ENCODE data around the gene TTC28. TPM values are rescaled to one million over a fixed set of nuclear protein-coding genes. Genes with fewer than 3 reads are reported as not detected.

TTC28 gene
- polyA plus RNA-seq, 5 donors: 27.1 to 42.4 (median 37.1) TPM

- DNase-seq: no peak
These were observed 687.1 kb downstream of the TTC28 start for GRCh38 chr22:27992294-27993165.

DNA sequence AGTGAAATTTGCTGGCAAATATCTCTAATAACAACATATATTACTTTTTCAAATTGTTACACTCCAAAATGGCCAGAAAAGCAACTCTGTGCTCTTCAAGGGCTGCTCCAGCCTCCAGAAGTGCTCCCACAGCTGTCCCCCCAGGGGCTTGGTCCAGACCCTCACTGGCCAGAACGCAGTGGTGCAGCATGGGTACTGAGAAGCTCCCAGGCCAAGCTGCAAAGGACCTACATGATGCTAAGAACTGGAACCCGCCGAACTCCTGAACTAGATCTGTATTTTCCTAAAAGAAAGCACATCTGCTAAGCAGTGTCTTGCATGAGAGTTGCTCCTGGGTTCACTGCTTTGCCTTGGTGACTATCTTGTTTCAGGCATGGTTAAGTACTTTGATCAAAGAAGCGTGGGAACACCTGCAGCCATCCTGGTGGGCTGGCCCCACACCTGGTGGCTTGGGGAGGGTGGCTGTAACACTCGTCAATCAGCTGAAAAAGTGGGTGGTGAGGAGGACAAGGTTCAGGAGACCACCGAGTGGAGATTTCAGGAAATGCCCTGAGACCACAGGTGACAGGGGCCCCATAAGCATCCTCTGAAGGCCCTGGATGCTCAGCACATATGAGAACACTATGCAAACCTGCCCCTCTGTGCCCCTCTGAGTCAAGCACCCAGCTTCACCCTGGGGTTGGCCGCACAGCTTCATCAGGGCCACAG lies 687.9 kb downstream of the TTC28 start:
- DNase-seq: no peak

DNA sequence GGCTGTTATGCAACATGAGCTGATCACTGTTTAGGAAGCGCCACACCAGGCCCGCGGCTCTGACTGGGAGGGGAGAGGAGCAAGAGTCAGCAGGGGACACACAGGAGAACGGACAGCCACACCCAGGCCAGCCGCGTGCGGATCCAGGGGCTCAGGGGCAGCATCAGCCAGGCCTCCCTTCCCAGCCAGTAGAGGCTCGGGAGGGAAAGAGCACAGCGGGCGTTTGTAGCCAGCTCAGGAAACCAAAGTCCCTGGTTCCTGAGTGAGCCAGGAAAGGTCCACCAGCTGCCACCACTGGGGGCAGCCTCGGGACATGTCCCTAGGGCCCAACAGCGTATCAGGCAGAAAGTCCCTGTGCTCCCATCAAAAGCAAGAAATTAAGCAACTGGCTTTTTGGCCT lies 688.8 kb downstream of the TTC28 start:
- peak in 1 of 2 donors; percentile 6 for DNase-seq

GRCh38 chr22:27990451-27990840 lies 689.2 kb downstream of the TTC28 start:
- no peak for DNase-seq

GRCh38 chr22:27989758-27990450 lies 689.7 kb downstream of the TTC28 start:
- no peak for DNase-seq

GRCh38 chr22:27988704-27989103 lies 690.9 kb downstream of the TTC28 start:
- no peak for DNase-seq

- no peak for DNase-seq
These were observed 692.1 kb downstream of the TTC28 start for GRCh38 chr22:27987557-27987956.

- no peak for DNase-seq
These were observed 692.7 kb downstream of the TTC28 start for GRCh38 chr22:27986937-27987336.

- no peak for DNase-seq
These were observed 693.2 kb downstream of the TTC28 start for GRCh38 chr22:27986459-27986858.

DNA sequence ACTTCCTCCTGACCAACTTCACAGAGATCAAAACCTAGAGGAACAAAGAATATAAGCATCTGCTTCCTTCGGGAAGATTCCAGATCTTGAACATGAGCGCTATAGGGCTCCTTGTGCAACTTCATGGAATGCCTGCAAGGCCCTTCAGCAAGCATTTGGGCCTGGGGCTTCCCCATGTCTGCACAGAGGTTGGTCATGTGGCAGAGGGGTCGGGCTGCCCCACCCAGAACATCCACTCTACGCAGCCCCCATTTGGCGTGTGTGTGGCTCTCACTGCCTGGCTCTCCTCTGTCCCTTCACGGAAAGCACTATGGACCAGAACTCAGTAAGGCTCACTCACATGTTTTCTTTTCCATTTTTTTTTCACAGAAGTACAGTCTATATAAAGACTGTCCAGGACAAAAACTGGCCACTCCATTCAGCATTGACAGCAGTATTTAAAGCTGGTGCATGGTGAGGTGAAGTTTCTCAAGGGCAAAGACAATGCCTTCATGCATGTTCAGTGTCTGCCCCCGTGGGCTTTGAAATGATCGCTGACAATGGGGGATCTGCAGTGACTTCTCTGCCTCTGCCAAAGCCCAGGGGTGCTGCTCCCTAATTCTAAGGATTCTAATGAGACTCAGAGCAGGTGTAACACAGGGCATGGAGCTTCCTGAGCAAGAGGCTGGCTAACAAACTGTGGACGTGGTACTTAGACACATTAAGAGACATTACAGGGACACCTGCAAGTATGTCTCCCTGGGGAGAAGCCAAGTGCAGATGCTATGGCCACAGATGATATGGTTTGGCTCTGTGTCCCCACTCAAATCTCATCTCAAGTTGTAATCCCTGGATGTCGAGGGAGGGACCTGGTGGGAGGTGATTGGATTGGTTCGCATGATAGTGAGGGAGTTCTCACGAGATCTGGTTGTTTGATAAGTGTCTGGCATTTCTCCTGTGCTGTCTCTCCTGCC lies 694.0 kb downstream of the TTC28 start:
- no peak for DNase-seq

DNA sequence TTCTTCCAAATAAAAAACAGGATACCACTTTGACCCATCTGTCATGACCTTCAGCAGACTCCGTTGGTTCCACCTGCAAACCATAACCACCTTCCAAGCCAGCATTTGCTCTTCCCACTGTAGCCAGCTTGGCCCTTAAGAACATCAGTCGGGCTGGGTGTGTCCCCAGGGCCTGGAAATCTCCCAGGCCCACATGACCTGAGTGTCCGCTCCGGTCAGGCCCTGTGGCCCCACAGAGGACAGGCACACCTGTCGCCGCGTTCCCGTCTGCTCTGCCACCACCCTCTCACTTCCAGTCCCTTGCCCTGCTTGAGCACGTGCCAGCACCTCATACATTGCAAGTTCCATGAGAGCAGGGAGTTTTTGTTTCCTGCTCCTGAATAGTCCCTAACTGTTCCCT lies 694.9 kb downstream of the TTC28 start:
- no peak for DNase-seq

- no peak for DNase-seq
These were observed 695.5 kb downstream of the TTC28 start for GRCh38 chr22:27984001-27984695.

GRCh38 chr22:27983361-27983791 lies 696.3 kb downstream of the TTC28 start:
- no peak for DNase-seq

GRCh38 chr22:27982630-27983180 lies 696.9 kb downstream of the TTC28 start:
- DNase-seq: no peak

DNA sequence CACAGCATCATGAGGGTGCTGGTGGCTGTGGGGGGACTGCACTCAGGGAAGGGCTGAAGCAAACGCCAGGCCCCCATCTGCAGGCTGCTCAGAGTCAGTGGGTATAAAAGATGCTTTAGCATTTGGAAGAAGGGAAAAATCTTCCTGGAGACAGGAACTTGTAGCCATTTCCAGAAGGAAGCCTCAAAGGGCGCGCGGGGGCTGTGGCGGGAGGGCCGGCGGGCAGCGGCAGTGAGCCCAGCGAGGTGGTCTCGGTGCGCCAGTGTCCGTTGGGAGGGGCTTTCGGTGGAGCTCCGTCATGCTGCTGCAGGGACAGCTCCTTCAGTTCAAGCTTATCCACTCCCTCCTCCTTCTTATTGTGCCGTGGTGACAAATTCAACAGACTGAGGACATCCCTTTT lies 697.5 kb downstream of the TTC28 start:
- no peak for DNase-seq

GRCh38 chr22:27980424-27981148 lies 699.1 kb downstream of the TTC28 start:
- DNase-seq: no peak

- no peak for DNase-seq
These were observed 700.8 kb downstream of the TTC28 start for GRCh38 chr22:27978802-27979201.

DNA sequence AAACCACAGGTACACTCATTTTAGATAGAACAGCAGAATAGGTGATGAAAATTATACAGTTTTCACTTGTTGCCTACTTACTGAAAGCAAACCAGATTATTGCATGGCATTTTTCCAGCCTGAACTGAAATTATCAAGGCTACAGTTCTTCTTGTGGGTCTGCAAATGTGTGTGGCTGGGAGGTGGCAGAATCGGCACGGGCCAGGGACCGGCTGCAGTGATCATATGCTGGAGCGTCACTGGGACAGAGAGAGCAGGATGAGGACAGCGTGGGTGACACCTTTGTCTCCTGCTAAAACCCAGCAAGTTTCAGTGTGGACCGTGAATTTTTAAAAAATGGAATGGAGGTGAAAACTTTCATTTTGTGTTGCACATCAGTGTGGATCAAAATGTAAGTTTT lies 701.3 kb downstream of the TTC28 start:
- DNase-seq: no peak

- peak; percentile 45 to 51 for DNase-seq
These were observed 703.1 kb downstream of the TTC28 start for GRCh38 chr22:27976586-27976985.

All from right lung (tissue), 5 donors.